GM12878 (cell line): ENCODE results near the gene GPRIN1. TPM values are rescaled to one million over a fixed set of nuclear protein-coding genes. Genes with fewer than 3 reads are reported as not detected.

Experiments
- ATAC-seq: fragments of 200-7000 bp; cut with Tn5 transposase; 3 replicates; pipeline ENCODE4 v1.9.1; 2020; ENCODE audit warnings: mild to moderate bottlenecking, moderate library complexity
- BruUV-seq: library from RNA; stranded (reverse); fragments of 400-500 nt; replicated peaks from 2 replicates; lab custom pipeline; 2021; lab: Mats Ljungman, UMichigan
- CTCF ChIA-PET: fragments of 300-600 bp; sonication (Branson Sonifier 250); formaldehyde crosslinking; extraction: SDS; loops from one replicate; lab custom pipeline; 2021; ENCODE audit warnings: inconsistent platforms; lab: Yijun Ruan, JAX
- POLR2A ChIA-PET: fragments of 350-600 bp; formaldehyde crosslinking; extraction: SDS; loops from one replicate; lab custom pipeline; 2021; ENCODE audit warnings: inconsistent platforms; lab: Charles Lee
- RAD21 ChIA-PET: fragments of 300-600 bp; sonication (Branson Sonifier 250); formaldehyde crosslinking; loops from one replicate; lab custom pipeline; 2023; ENCODE audit warnings: antibody characterized with exemption; ENCODE audit not compliant: unreplicated experiment; lab: Charles Lee
- SMC1A ChIA-PET: fragments of 300-600 bp; sonication (Branson Sonifier 250); formaldehyde crosslinking; loops from one replicate; lab custom pipeline; 2023; ENCODE audit not compliant: unreplicated experiment, uncharacterized antibody; lab: Charles Lee
- DNase-seq: peaks from one replicate; pipeline ENCODE4 v3.0.0-alpha.2; 2011; ENCODE audit warnings: low read depth, low spot score
- FAIRE-seq: peaks from 3 replicates; lab custom pipeline; 2011; peaks lifted over from hg19 to GRCh38; lab: Jason Lieb, UNC
- H2AFZ ChIP-seq: 2 replicates; pipeline ENCODE4 v1.6.0; 2011; ENCODE audit warnings: low read depth, low read length, control low read depth; ENCODE audit not compliant: control insufficient read depth
- H3K27ac ChIP-seq: 2 replicates; pipeline ENCODE4 v1.5.1; 2011; ENCODE audit warnings: control low read depth; ENCODE audit not compliant: control insufficient read depth, insufficient read depth
- H3K27me3 ChIP-seq, 2 experiments: replicated peaks in 1 of 2; 2 replicates each; pipeline versions ENCODE4 v1.6.0 to v1.6.1; 2011; ENCODE audit warnings: low read length in 1 of 2; ENCODE audit not compliant: control insufficient read depth in 2 of 2, insufficient read depth in 2 of 2
- H3K36me3 ChIP-seq, 2 experiments: 2 replicates each; pipeline ENCODE4 v1.5.1; 2011; ENCODE audit warnings: low read length in 1 of 2; ENCODE audit not compliant: control insufficient read depth in 2 of 2, insufficient read depth in 2 of 2
- H3K4me1 ChIP-seq: 2 replicates; pipeline ENCODE4 v1.6.1; 2011; ENCODE audit warnings: mild to moderate bottlenecking, low read length, moderate library complexity, mixed read lengths; ENCODE audit not compliant: control insufficient read depth, insufficient read depth
- H3K4me2 ChIP-seq: 2 replicates; pipeline ENCODE4 v1.6.0; 2011; ENCODE audit warnings: control low read depth; ENCODE audit not compliant: control insufficient read depth, insufficient read depth
- H3K4me3 ChIP-seq: fragments of 200-600 bp; sonication (generic); 2 replicates; pipeline ENCODE4 v1.5.1; 2016
- H3K79me2 ChIP-seq: 2 replicates; pipeline ENCODE4 v1.6.0; 2011; ENCODE audit warnings: low read length; ENCODE audit not compliant: control insufficient read depth, insufficient read depth
- H3K9ac ChIP-seq: 2 replicates; pipeline ENCODE4 v1.8.0; 2011; ENCODE audit warnings: low read length, control low read depth, mixed read lengths; ENCODE audit not compliant: control insufficient read depth, insufficient read depth
- H3K9me3 ChIP-seq: replicated peaks from 3 replicates; pipeline ENCODE4 v1.5.1; 2011; ENCODE audit warnings: mild to moderate bottlenecking, low read length; ENCODE audit not compliant: control insufficient read depth, insufficient read depth
- H4K20me1 ChIP-seq: 2 replicates; pipeline ENCODE4 v1.6.0; 2011; ENCODE audit not compliant: control insufficient read depth, insufficient read depth
- DPF2 ChIP-seq: fragments of 450-650 bp; IDR thresholded peaks from 2 replicates; pipeline ENCODE4 v1.6.1; 2017; ENCODE audit warnings: mild to moderate bottlenecking
- PML ChIP-seq: IDR thresholded peaks from 2 replicates; pipeline ENCODE4 v1.6.1; 2012; ENCODE audit warnings: low read length, inconsistent platforms
- SUPT20H ChIP-seq: IDR thresholded peaks from 2 replicates; pipeline ENCODE4 v1.6.1; 2011; ENCODE audit warnings: low read depth, mild to moderate bottlenecking, low read length, moderate library complexity, borderline replicate concordance; ENCODE audit not compliant: control insufficient read depth
- SUZ12 ChIP-seq: fragments of 200-600 bp; sonication (generic); IDR thresholded peaks from one replicate; pipeline ENCODE4 v1.6.1; 2018; ENCODE audit warnings: antibody characterized with exemption, mild to moderate bottlenecking; ENCODE audit not compliant: unreplicated experiment
- TBL1XR1 ChIP-seq: IDR thresholded peaks from 2 replicates; pipeline ENCODE4 v1.6.1; 2012; ENCODE audit warnings: low read depth, low read length, improper control_type of control experiment
- WGBS: methylation state at CpG from one replicate; pipeline ENCODE4 v1.1.6; 2016; ENCODE audit warnings: low lambda C conversion rate; ENCODE audit not compliant: insufficient replicate concordance, insufficient coverage; ENCODE audit errors: missing lambda C conversion rate; 5-methylcytosine and 5-hydroxymethylcytosine counted together
- in situ Hi-C: fragments of 300-500 bp; cut with MboI; formaldehyde crosslinking; loops from 9 replicates; pipeline ENCODE4 v1.14.3; 2018; ENCODE audit warnings: mixed read lengths
- intact Hi-C: fragments of 100-400 bp; cut with micrococcal nuclease; formaldehyde crosslinking; loops from one replicate; pipeline ENCODE4 v1.14.2; 2022; ENCODE audit not compliant: unreplicated experiment
- polyA plus RNA-seq, 11 experiments: library from polyadenylated mRNA; depleted of rRNA in 4 of 11; unstranded in 6 of 11; stranded (reverse) in 5 of 11; fragments of >200 nt; fragmentation: Nextera tagmentation in 4 of 11; fragmentation: Illumina TruSeq in 1 of 11; extraction: Ambion mirVana in 4 of 11; extraction: Trizol in 1 of 11; gene quantifications; 1 replicate in 1 of 11; 2 replicates in 10 of 11; pipeline versions ENCODE4 v1.2.1 to v1.2.3, GENCODE V29; 2011 to 2016; ENCODE audit warnings: inconsistent platforms in 2 of 11, missing spikeins in 2 of 11, low read depth in 1 of 11
- total RNA-seq, 4 experiments: library from RNA; depleted of rRNA in 3 of 4; stranded (reverse); fragments of >200 nt in 3 of 4; fragmentation: Illumina TruSeq in 1 of 4; extraction: Trizol in 1 of 4; gene quantifications; 2 replicates each; pipeline versions ENCODE4 v1.2.1 to v1.2.3, GENCODE V29; 2013 to 2021
- TF ChIP-seq, protein P1 (sequence below): IDR thresholded peaks from 2 replicates; pipeline ENCODE4 v1.6.1; 2011; ENCODE audit warnings: mild to moderate bottlenecking, low read depth, low read length, moderate library complexity; ENCODE audit not compliant: insufficient replicate concordance

The GPRIN1 gene
- total and polyA plus RNA-seq, 10 of the 15 experiments (the other 5 are each of a cell fraction or from before 2014, with no cell fraction given) = 0.52 to 16.3 (median 4.5) TPM

- ChIA-PET POLR2A (no interaction called here), SMC1A (no interaction called here), RAD21 (no interaction called here), CTCF (no interaction called here)
- TF ChIP-seq, protein P1, sequence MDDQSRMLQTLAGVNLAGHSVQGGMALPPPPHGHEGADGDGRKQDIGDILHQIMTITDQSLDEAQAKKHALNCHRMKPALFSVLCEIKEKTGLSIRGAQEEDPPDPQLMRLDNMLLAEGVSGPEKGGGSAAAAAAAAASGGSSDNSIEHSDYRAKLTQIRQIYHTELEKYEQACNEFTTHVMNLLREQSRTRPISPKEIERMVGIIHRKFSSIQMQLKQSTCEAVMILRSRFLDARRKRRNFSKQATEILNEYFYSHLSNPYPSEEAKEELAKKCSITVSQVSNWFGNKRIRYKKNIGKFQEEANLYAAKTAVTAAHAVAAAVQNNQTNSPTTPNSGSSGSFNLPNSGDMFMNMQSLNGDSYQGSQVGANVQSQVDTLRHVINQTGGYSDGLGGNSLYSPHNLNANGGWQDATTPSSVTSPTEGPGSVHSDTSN = no peak
- Histone ChIP-seq H3K79me2 (no peaks in the 10 kb centered on the region), H3K27ac (no peak overlapping the region), H3K4me1 (peaks cover 13% of the 10 kb centered on the region), H3K4me2 (peak overlapping the region; percentile 21), H3K9ac (no peak overlapping the region), H3K4me3 (peak overlapping the region; percentile 21; the same call in 1 of the 2 replicates), H3K36me3 (no peaks in the 10 kb centered on the region), H2AFZ (no peak overlapping the region), H4K20me1 (0 out of 2 replicates have a peak, but pooled peaks cover 2% of the 10 kb centered on the region), H3K27me3 (peaks cover 2 to 10% of the 10 kb centered on the region in 2 experiments), H3K9me3 (no peaks in the 10 kb centered on the region; the same call in 2 of the 3 replicates)
- no peak for DNase-seq
- intact Hi-C loops (no loop called here), in situ Hi-C loops (no loop called here)
- peak; percentile 44 for FAIRE-seq
- BruUV-seq = no TSS peak
- 0% methylated on average over 6 of the region's 6 CpGs for WGBS
- 0 out of 3 replicates have a peak, but pooled peaks have one; percentile 20 for ATAC-seq
These were observed 23.6 kb upstream of the GPRIN1 start for GRCh38 chr5:176633598-176633997.

GRCh38 chr5:176632745-176633144, 22.8 kb upstream of the GPRIN1 start:
- peaks cover 5 to 10% of the 10 kb centered on the region in 2 experiments for H3K27me3 ChIP-seq
- no TSS peak for BruUV-seq
- CTCF ChIA-PET = no interaction called here

More at GRCh38 chr5:176632745-176633144, 22.8 kb upstream of the GPRIN1 start:
- H3K4me3 ChIP-seq = no peak overlapping the region
- H3K9ac ChIP-seq = no peak overlapping the region
- DNase-seq (no peak), ATAC-seq (no peak), FAIRE-seq (no peak)
- RAD21 ChIA-PET = no interaction called here
- intact Hi-C loops = no loop called here
- H3K4me2 ChIP-seq = no peak overlapping the region
- SMC1A ChIA-PET = no interaction called here
- H3K4me1 ChIP-seq = peaks cover 13% of the 10 kb centered on the region
- no peak overlapping the region for H3K27ac ChIP-seq
- in situ Hi-C loops = no loop called here
- no peaks in the 10 kb centered on the region; the same call in 2 of the 3 replicates for H3K9me3 ChIP-seq
- POLR2A ChIA-PET = no interaction called here
- WGBS = 22% methylated on average over 2 of the region's 2 CpGs
- H3K36me3 ChIP-seq = no peaks in the 10 kb centered on the region
- TF ChIP-seq DPF2 (no peak), PML (no peak), SUZ12 (no peak), TBL1XR1 (no peak), SUPT20H (no peak)
- H3K79me2 ChIP-seq = no peaks in the 10 kb centered on the region
- 0 out of 2 replicates have a peak, but pooled peaks cover 3% of the 10 kb centered on the region for H4K20me1 ChIP-seq
- no peak overlapping the region for H2AFZ ChIP-seq
